Natural killer cell (primary cell): Measurements from ENCODE around the gene PDK4. TPM values are rescaled to one million over a fixed set of nuclear protein-coding genes. Genes with fewer than 3 reads are reported as not detected.

ENCODE experiments used
- ATAC-seq, 3 donors: fragments of 150-1000 bp in 2 of 3; fragments of 200-7000 bp in 1 of 3; cut with Tn5 transposase; 1 replicate in 1 of 3; 2 replicates in 2 of 3; pipeline ENCODE4 v1.10.0; 2021; ENCODE audit warnings: mild to moderate bottlenecking in 2 of 3, moderate library complexity in 2 of 3
- DNase-seq, 2 donors: peaks; one replicate each; pipeline versions ENCODE4 v3.0.0 to v3.0.0-alpha.2; 2013 to 2021; ENCODE audit warnings: mixed read lengths in 1 of 2
- H3K27ac ChIP-seq: one replicate; pipeline ENCODE4 v1.5.1; 2013; ENCODE audit warnings: mild to moderate bottlenecking, low read length
- H3K27me3 ChIP-seq: one replicate; pipeline ENCODE4 v1.6.1; 2013; ENCODE audit warnings: low read length; ENCODE audit not compliant: control insufficient read depth, insufficient read depth
- H3K36me3 ChIP-seq: one replicate; pipeline ENCODE4 v1.6.1; 2013; ENCODE audit warnings: low read length; ENCODE audit not compliant: control insufficient read depth, insufficient read depth
- H3K4me1 ChIP-seq: one replicate; pipeline ENCODE4 v1.6.1; 2013; ENCODE audit warnings: low read length; ENCODE audit not compliant: control insufficient read depth, insufficient read depth
- H3K4me3 ChIP-seq: one replicate; pipeline ENCODE4 v1.5.1; 2013; ENCODE audit warnings: low read length
- H3K9me3 ChIP-seq: one replicate; pipeline ENCODE4 v1.6.1; 2013; ENCODE audit warnings: low read length; ENCODE audit not compliant: control insufficient read depth, insufficient read depth
- H3K27ac Mint-ChIP-seq, 2 donors: one replicate each; pipeline ENCODE4 v1.8.0; 2022; ENCODE audit warnings: mild to moderate bottlenecking in 2 of 2, mixed read lengths in 2 of 2, moderate library complexity in 1 of 2
- H3K27me3 Mint-ChIP-seq, 2 donors: one replicate each; pipeline ENCODE4 v1.8.0; 2022; ENCODE audit warnings: low read depth in 2 of 2, mixed read lengths in 2 of 2
- H3K36me3 Mint-ChIP-seq: one replicate; pipeline ENCODE4 v1.8.0; 2022; ENCODE audit warnings: mixed read lengths
- H3K4me1 Mint-ChIP-seq, 2 donors: one replicate each; pipeline ENCODE4 v1.8.0; 2022; ENCODE audit warnings: mixed read lengths in 2 of 2
- H3K4me3 Mint-ChIP-seq: one replicate; pipeline ENCODE4 v1.8.0; 2022; ENCODE audit warnings: mild to moderate bottlenecking, moderate library complexity, mixed read lengths
- H3K9me3 Mint-ChIP-seq, 2 donors: one replicate each; pipeline ENCODE4 v1.8.0; 2022; ENCODE audit warnings: mixed read lengths in 2 of 2
- WGBS: methylation state at CpG from one replicate; pipeline ENCODE4 v1.1.7; 2013; ENCODE audit warnings: missing lambda C conversion rate; ENCODE audit not compliant: insufficient coverage; 5-methylcytosine and 5-hydroxymethylcytosine counted together
- intact Hi-C: fragments of 100-400 bp; cut with micrococcal nuclease; formaldehyde crosslinking; loops from one replicate; pipeline ENCODE4 v1.14.2; 2022
- total RNA-seq, 4 donors: library from RNA; stranded (reverse); fragments of 120-200 nt in 1 of 4; gene quantifications; one replicate each; pipeline versions ENCODE4 v1.2.3 to v1.2.4, GENCODE V29; 2013 to 2022
- TF ChIP-seq, protein P1 (sequence below): fragments of 200-600 bp; IDR thresholded peaks from one replicate; pipeline ENCODE4 v1.8.0; 2022; ENCODE audit warnings: antibody characterized with exemption

The PDK4 gene
- total RNA-seq, 3 donors from 2014 or later (not counting 1 experiment from before 2014, with no cell fraction given): 0.78 to 3.8 (median 2.3) TPM

- Mint-ChIP-seq H3K4me3 (no peak overlapping the region), H3K36me3 (no peaks in the 10 kb centered on the region), H3K27ac (no peak overlapping the region), H3K9me3 (no peaks in the 10 kb centered on the region), H3K27me3 (peaks cover 0 to 7% of the 10 kb centered on the region in 2 donors), H3K4me1 (no peaks in the 10 kb centered on the region)
- TF ChIP-seq, protein P1, sequence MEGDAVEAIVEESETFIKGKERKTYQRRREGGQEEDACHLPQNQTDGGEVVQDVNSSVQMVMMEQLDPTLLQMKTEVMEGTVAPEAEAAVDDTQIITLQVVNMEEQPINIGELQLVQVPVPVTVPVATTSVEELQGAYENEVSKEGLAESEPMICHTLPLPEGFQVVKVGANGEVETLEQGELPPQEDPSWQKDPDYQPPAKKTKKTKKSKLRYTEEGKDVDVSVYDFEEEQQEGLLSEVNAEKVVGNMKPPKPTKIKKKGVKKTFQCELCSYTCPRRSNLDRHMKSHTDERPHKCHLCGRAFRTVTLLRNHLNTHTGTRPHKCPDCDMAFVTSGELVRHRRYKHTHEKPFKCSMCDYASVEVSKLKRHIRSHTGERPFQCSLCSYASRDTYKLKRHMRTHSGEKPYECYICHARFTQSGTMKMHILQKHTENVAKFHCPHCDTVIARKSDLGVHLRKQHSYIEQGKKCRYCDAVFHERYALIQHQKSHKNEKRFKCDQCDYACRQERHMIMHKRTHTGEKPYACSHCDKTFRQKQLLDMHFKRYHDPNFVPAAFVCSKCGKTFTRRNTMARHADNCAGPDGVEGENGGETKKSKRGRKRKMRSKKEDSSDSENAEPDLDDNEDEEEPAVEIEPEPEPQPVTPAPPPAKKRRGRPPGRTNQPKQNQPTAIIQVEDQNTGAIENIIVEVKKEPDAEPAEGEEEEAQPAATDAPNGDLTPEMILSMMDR: no peak
- Histone ChIP-seq H3K4me3 (no peak overlapping the region), H3K27me3 (no peaks in the 10 kb centered on the region), H3K27ac (no peak overlapping the region), H3K4me1 (no peaks in the 10 kb centered on the region), H3K36me3 (no peaks in the 10 kb centered on the region), H3K9me3 (no peaks in the 10 kb centered on the region)
- intact Hi-C loops: no loop called here
- WGBS: 100% methylated on average over 1 of the region's 3 CpGs
- DNase-seq: no peak
- ATAC-seq: no peak
These were observed 17.9 kb downstream of the PDK4 start for GRCh38 chr7:95578299-95578855.

GRCh38 chr7:95577137-95577536 lies 19.2 kb downstream of the PDK4 start:
- H3K4me1 ChIP-seq: no peaks in the 10 kb centered on the region
- 85% methylated on average over 5 of the region's 5 CpGs for WGBS
- TF ChIP-seq, protein P1: no peak
- Mint-ChIP-seq H3K9me3 (no peaks in the 10 kb centered on the region), H3K27me3 (peaks cover 0 to 9% of the 10 kb centered on the region in 2 donors), H3K4me1 (no peaks in the 10 kb centered on the region), H3K27ac (no peak overlapping the region), H3K4me3 (no peak overlapping the region), H3K36me3 (no peaks in the 10 kb centered on the region)
- DNase-seq (no peak), ATAC-seq (no peak)
- H3K4me3 ChIP-seq: no peak overlapping the region
- H3K27me3 ChIP-seq: no peaks in the 10 kb centered on the region
- H3K36me3 ChIP-seq: no peaks in the 10 kb centered on the region
- H3K9me3 ChIP-seq: no peaks in the 10 kb centered on the region
- intact Hi-C loops: no loop called here
- H3K27ac ChIP-seq: no peak overlapping the region

DNA sequence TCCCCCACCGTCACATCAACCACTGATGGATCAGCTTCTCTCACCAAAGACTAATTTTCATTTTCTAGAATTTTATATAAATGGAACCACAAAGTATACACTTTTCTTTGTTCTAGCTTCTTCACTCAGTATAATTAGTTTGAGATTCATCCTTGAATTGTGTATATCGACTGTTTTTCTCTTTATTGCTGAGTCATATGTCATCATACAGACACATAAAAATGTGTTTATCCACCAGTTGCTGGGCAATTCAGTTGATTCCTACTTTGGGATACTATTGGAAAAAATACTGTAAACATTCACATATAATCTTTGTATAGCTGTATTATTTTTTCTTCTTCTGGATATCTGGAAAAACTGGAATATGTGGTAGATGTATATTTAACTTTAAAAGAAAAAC lies 26.6 kb downstream of the PDK4 start:
- no peak overlapping the region for H3K27ac Mint-ChIP-seq
- H3K4me3 Mint-ChIP-seq: no peak overlapping the region
- no peaks in the 10 kb centered on the region for H3K4me1 Mint-ChIP-seq
- no peaks in the 10 kb centered on the region for H3K36me3 Mint-ChIP-seq
- DNase-seq (no peak), ATAC-seq (no peak)
- H3K4me3 ChIP-seq: no peak overlapping the region
- TF ChIP-seq, protein P1: no peak
- no peaks in the 10 kb centered on the region for H3K9me3 Mint-ChIP-seq
- no peaks in the 10 kb centered on the region for H3K4me1 ChIP-seq
- peaks cover 0 to 8% of the 10 kb centered on the region in 2 donors for H3K27me3 Mint-ChIP-seq
- H3K27ac ChIP-seq: no peak overlapping the region
- H3K36me3 ChIP-seq: no peaks in the 10 kb centered on the region
- H3K27me3 ChIP-seq: no peaks in the 10 kb centered on the region
- no peaks in the 10 kb centered on the region for H3K9me3 ChIP-seq
- WGBS: 93% methylated on average over 1 of the region's 2 CpGs
- intact Hi-C loops: no loop called here

- TF ChIP-seq, protein P1: no peak
- DNase-seq: no peak
- Histone ChIP-seq H3K27me3 (no peaks in the 10 kb centered on the region), H3K4me3 (no peak overlapping the region), H3K36me3 (no peaks in the 10 kb centered on the region), H3K4me1 (no peaks in the 10 kb centered on the region), H3K9me3 (no peaks in the 10 kb centered on the region), H3K27ac (no peak overlapping the region)
- no peak for ATAC-seq
- H3K27ac Mint-ChIP-seq: no peak overlapping the region
- H3K36me3 Mint-ChIP-seq: no peaks in the 10 kb centered on the region
- H3K4me3 Mint-ChIP-seq: no peak overlapping the region
- WGBS: 91% methylated on average over 2 of the region's 2 CpGs
- H3K4me1 Mint-ChIP-seq: no peaks in the 10 kb centered on the region
- no peaks in the 10 kb centered on the region for H3K9me3 Mint-ChIP-seq
- H3K27me3 Mint-ChIP-seq: peaks cover 2 to 12% of the 10 kb centered on the region in 2 donors
- intact Hi-C loops: no loop called here
These were observed 35.6 kb downstream of the PDK4 start for GRCh38 chr7:95560674-95561073.
